Brain microvascular endothelial cell (primary cell): ENCODE measurements around the gene ALPL.
A peak's percentile ranks its signal among the peaks of the same experiment; 100 is the strongest.

Experiments
- DNase-seq: peaks from one replicate; pipeline ENCODE4 v3.0.0-alpha.2; 2020
- H3K27ac ChIP-seq: fragments of 250-450 bp; sonication (Bioruptor Pico); 2 replicates; pipeline ENCODE4 v1.5.1; 2020; ENCODE audit warnings: mild to moderate bottlenecking, moderate library complexity
- H3K27me3 ChIP-seq: fragments of 250-450 bp; sonication (Bioruptor Pico); replicated peaks from 2 replicates; pipeline ENCODE4 v1.5.1; 2020; ENCODE audit warnings: mild to moderate bottlenecking
- H3K36me3 ChIP-seq: fragments of 250-450 bp; sonication (Bioruptor Pico); replicated peaks from 2 replicates; pipeline ENCODE4 v1.5.1; 2020; ENCODE audit warnings: mild to moderate bottlenecking
- H3K4me3 ChIP-seq: 2 replicates; pipeline ENCODE4 v1.5.1; 2011; ENCODE audit warnings: low read depth, mild to moderate bottlenecking, control low read depth, low read length, moderate library complexity
- CTCF ChIP-seq: IDR thresholded peaks from 2 replicates; pipeline ENCODE4 v1.5.1; 2011; ENCODE audit warnings: low read depth, mild to moderate bottlenecking, moderate library complexity, low read length, control low read depth, inconsistent platforms; ENCODE audit errors: missing control alignments
- in situ Hi-C: cut with HindIII; loops from 2 replicates; pipeline ENCODE4 v1.10.0; 2017; ENCODE audit warnings: low sequenced_read_pairs, low pct_ligation_motif_present

Gene ALPL

GRCh38 chr1:21503706-21504377, 5.4 kb upstream of the ALPL start:
- H3K36me3 ChIP-seq, result no peaks in the 10 kb centered on the region
- DNase-seq, result no peak
- in situ Hi-C loops, result no loop called here
- TF ChIP-seq CTCF, result no peak
- peaks cover 2% of the 10 kb centered on the region for H3K27me3 ChIP-seq
- H3K27ac ChIP-seq, result no peak overlapping the region
- H3K4me3 ChIP-seq, result no peak overlapping the region

DNA sequence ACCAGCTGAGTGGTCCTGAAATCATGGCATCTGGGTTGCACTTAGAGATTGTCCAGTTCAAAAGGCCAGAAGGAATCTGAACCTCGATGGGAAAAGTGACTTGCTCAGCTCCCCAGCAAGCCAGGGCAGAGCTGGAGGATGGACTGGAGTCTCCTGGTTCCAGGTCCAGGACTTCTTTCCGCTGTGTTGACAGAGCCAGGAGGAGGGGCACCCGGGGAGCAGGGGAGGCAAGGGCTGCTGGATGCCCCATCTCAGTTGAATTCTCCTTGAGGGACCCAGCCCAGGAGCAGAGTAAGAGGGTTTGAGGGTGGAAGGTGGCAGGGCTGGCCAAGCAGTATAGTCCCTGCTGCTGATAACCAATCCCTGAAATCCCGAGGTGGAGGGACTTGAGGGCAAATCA, 2.4 kb upstream of the ALPL start:
- no peaks in the 10 kb centered on the region for H3K36me3 ChIP-seq
- no peak overlapping the region for H3K27ac ChIP-seq
- H3K4me3 ChIP-seq, result no peak overlapping the region
- DNase-seq, result no peak
- no peak for TF ChIP-seq CTCF
- peaks cover 7% of the 10 kb centered on the region for H3K27me3 ChIP-seq
- in situ Hi-C loops, result no loop called here

GRCh38 chr1:21507511-21508270, 1.5 kb upstream of the ALPL start:
- Histone ChIP-seq H3K36me3 (no peaks in the 10 kb centered on the region), H3K27me3 (peaks cover 7% of the 10 kb centered on the region), H3K4me3 (no peak overlapping the region), H3K27ac (no peak overlapping the region)
- in situ Hi-C loops, result no loop called here
- DNase-seq, result no peak
- no peak for TF ChIP-seq CTCF

DNA sequence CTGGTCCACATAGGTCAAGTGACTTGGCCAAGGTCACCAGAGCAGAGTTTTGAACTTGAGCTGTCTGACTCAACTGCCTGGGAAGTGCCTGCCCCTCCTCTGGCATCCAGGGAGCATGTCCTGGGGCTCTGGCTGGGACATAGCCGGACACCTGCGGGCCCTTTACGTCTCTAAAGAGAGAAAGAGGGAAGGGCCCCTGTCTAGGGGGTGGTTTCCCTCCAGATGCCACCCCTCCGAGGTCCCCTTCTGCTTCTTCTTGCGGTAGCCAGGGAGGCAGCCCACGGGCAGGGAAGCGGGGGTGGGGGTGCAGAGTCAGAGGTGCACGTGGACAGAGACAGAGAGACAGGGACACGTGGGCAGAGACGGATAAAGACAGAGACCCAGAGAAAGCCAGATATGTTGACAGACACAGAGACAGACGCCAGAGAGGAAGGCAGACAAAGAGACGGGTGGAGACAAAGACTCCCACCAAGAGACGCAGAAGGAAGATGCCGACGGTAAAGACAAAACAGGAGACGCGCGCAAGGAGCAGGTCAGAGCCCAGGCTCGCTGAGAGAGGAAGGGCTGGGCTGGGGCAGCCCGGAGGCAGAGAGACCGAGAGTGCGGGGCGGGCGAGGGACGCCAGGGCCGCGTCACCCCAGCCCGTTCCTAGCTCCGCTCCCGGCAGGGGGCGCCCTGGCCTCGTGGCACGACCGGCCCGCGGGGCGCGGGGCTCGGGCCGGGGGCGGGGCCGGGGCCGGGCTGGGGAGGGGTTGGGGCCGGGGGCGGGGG, 458 bp upstream of the ALPL start:
- Histone ChIP-seq H3K27ac (no peak overlapping the region), H3K36me3 (no peaks in the 10 kb centered on the region), H3K4me3 (peak overlapping the region; percentile 27), H3K27me3 (peaks cover 7% of the 10 kb centered on the region)
- peak; percentile 56 for TF ChIP-seq CTCF
- DNase-seq, result no peak
- in situ Hi-C loops, result no loop called here

DNA sequence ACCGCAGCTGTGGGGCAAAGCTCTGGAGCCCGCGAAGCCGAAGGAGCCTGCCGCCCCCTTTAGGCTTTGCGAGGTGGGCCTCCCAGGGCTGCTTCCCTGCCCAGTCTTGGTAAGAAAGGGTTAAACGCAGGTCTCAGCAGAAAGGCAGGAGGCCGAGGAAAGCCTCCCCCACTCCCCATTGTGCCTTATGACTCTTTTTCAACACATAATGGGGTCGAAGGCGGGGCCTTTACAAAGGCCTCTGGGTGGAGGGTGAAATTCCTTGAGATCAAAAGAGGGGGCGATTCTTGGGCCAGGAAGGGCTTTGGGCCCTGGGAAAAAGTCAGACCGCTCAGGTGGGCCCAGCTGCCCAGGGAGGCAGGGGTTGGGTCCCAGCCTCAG, 880 bp downstream of the ALPL start:
- in situ Hi-C loops, result no loop called here
- no peak overlapping the region for H3K27ac ChIP-seq

More for the DNA sequence above, 880 bp downstream of the ALPL start:
- Histone ChIP-seq H3K36me3 (no peaks in the 10 kb centered on the region), H3K27me3 (peaks cover 7% of the 10 kb centered on the region), H3K4me3 (no peak overlapping the region)
- TF ChIP-seq CTCF, result no peak
- no peak for DNase-seq
